IMR-90 (cell line): ENCODE measurements around the gene SQSTM1.

Experiments
- BHLHE40 ChIP-seq: fragments of 150-350 bp; IDR thresholded peaks from 2 replicates; pipeline ENCODE4 v1.6.1; 2016; ENCODE audit warnings: mild to moderate bottlenecking, low read depth, low read length
- CEBPB ChIP-seq: IDR thresholded peaks from 2 replicates; pipeline ENCODE4 v1.6.1; 2012; ENCODE audit warnings: low read depth, low read length, improper control_type of control experiment
- CHD1 ChIP-seq: IDR thresholded peaks from 2 replicates; pipeline ENCODE4 v1.6.1; 2012; ENCODE audit warnings: low read depth, low read length, improper control_type of control experiment
- FOS ChIP-seq: fragments of 150-350 bp; IDR thresholded peaks from 2 replicates; pipeline ENCODE4 v1.6.1; 2016; ENCODE audit warnings: low read depth, low read length
- MAFK ChIP-seq: IDR thresholded peaks from 2 replicates; pipeline ENCODE4 v1.6.1; 2012; ENCODE audit warnings: low read depth, low read length, improper control_type of control experiment
- MAZ ChIP-seq: IDR thresholded peaks from 2 replicates; pipeline ENCODE4 v1.6.1; 2012; ENCODE audit warnings: low read depth, mild to moderate bottlenecking, low read length, improper control_type of control experiment, moderate library complexity, borderline replicate concordance
- MXI1 ChIP-seq: IDR thresholded peaks from 2 replicates; pipeline ENCODE4 v1.6.1; 2012; ENCODE audit warnings: low read depth, mild to moderate bottlenecking, low read length, moderate library complexity, borderline replicate concordance
- POLR2A ChIP-seq: IDR thresholded peaks from 2 replicates; pipeline ENCODE4 v1.6.1; 2012; ENCODE audit warnings: mild to moderate bottlenecking, low read depth, low read length
- RAD21 ChIP-seq: IDR thresholded peaks from 2 replicates; pipeline ENCODE4 v1.6.1; 2012; ENCODE audit warnings: low read length, improper control_type of control experiment
- RCOR1 ChIP-seq: IDR thresholded peaks from 2 replicates; pipeline ENCODE4 v1.6.1; 2012; ENCODE audit warnings: mild to moderate bottlenecking, low read length, improper control_type of control experiment; ENCODE audit not compliant: insufficient replicate concordance
- RFX5 ChIP-seq: IDR thresholded peaks from 2 replicates; pipeline ENCODE4 v1.8.0; 2012; ENCODE audit warnings: low read depth, mild to moderate bottlenecking, low read length, moderate library complexity
- SMC3 ChIP-seq: fragments of 150-350 bp; IDR thresholded peaks from 2 replicates; pipeline ENCODE4 v1.6.1; 2016; ENCODE audit warnings: low read depth, mild to moderate bottlenecking, antibody characterized with exemption, low read length, moderate library complexity
- TF ChIP-seq, protein P1 (sequence below): conservative IDR thresholded peaks from 2 replicates; pipeline ENCODE4 v1.5.1; 2012; ENCODE audit warnings: mild to moderate bottlenecking, low read depth, low read length, improper control_type of control experiment
- TF ChIP-seq, protein P2 (sequence below): fragments of 150-350 bp; IDR thresholded peaks from 2 replicates; pipeline ENCODE4 v1.6.1; 2016; ENCODE audit warnings: low read depth, mild to moderate bottlenecking, low read length, moderate library complexity, borderline replicate concordance

DNA sequence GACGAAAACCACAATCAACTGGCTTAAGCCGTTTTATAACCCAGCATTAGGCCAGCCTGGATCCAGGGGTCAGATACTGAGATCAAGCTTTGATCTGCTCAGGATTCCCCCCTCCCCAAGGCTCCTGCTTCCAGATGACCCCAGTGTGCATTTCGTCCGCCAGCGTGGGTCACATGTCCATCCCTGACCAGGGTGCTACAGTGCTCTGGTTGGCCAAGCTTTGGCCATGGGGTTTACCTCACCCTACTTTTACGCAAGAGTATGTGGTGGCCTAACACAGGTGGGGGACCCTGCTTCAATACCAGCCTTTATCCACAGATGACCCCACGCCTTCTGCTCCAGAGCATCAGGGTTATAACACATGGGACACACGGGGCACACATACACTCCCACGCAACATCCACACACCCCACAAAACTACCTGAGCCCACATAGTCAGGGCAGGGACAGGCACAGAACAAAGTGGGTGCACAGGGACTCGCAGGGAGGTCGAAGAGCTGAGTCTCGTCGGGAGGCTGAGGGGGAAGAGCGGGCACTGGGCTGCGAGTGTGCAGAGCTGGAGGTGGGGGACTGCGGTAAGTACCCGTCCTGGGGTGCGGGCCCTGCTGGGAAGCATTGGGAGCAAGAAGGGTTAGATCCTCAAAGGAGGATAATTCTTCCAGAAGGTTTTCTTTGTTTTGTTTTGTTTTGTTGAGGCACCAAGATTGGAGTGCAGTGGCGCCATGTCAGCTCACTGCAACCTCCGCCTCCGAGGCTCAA is 5.0 kb upstream of the SQSTM1 start:
- TF ChIP-seq, protein P1, sequence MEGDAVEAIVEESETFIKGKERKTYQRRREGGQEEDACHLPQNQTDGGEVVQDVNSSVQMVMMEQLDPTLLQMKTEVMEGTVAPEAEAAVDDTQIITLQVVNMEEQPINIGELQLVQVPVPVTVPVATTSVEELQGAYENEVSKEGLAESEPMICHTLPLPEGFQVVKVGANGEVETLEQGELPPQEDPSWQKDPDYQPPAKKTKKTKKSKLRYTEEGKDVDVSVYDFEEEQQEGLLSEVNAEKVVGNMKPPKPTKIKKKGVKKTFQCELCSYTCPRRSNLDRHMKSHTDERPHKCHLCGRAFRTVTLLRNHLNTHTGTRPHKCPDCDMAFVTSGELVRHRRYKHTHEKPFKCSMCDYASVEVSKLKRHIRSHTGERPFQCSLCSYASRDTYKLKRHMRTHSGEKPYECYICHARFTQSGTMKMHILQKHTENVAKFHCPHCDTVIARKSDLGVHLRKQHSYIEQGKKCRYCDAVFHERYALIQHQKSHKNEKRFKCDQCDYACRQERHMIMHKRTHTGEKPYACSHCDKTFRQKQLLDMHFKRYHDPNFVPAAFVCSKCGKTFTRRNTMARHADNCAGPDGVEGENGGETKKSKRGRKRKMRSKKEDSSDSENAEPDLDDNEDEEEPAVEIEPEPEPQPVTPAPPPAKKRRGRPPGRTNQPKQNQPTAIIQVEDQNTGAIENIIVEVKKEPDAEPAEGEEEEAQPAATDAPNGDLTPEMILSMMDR, result no peak
- no peak for TF ChIP-seq MXI1
- no peak for TF ChIP-seq RFX5
- TF ChIP-seq BHLHE40, result no peak
- TF ChIP-seq POLR2A, result no peak
- TF ChIP-seq MAFK, result no peak
- no peak for TF ChIP-seq RCOR1
- no peak for TF ChIP-seq SMC3
- TF ChIP-seq FOS, result no peak
- no peak for TF ChIP-seq MAZ
- TF ChIP-seq RAD21, result no peak
- TF ChIP-seq, protein P2, sequence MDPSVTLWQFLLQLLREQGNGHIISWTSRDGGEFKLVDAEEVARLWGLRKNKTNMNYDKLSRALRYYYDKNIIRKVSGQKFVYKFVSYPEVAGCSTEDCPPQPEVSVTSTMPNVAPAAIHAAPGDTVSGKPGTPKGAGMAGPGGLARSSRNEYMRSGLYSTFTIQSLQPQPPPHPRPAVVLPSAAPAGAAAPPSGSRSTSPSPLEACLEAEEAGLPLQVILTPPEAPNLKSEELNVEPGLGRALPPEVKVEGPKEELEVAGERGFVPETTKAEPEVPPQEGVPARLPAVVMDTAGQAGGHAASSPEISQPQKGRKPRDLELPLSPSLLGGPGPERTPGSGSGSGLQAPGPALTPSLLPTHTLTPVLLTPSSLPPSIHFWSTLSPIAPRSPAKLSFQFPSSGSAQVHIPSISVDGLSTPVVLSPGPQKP, result no peak
- no peak for TF ChIP-seq CEBPB
- TF ChIP-seq CHD1, result no peak
